NCI-H2171 (cell line): ENCODE results near the gene MAD2L1.
"Not testable (repeated sequence)": the region's sequence is repeated elsewhere in the genome, so short reads cannot be mapped to it uniquely, and the experiment has no call there.

ENCODE experiments used
- DNase-seq: peaks from one replicate; lab custom pipeline; 2025; lab: John Stamatoyannopoulos, UW

MAD2L1 gene

GRCh38 chr4:120066517-120067340, at the start of gene MAD2L1:
Gene MAD2L1 (minus strand): TSS chr4:120066848. CDS start chr4:120066734, 114 bp downstream.
- DNase-seq: peak; percentile 84

GRCh38 chr4:120111745-120112144, 45.1 kb upstream of the MAD2L1 start:
- no peak for DNase-seq

GRCh38 chr4:120109406-120109805, 42.8 kb upstream of the MAD2L1 start:
- DNase-seq: no peak

- DNase-seq: no peak
These were observed 38.8 kb upstream of the MAD2L1 start for GRCh38 chr4:120105472-120105871.

GRCh38 chr4:120096508-120097297, 30.1 kb upstream of the MAD2L1 start:
- DNase-seq: no peak

GRCh38 chr4:120088507-120088906, 21.9 kb upstream of the MAD2L1 start:
- DNase-seq: no peak

- not testable (repeated sequence) for DNase-seq
These were observed 21.4 kb upstream of the MAD2L1 start for GRCh38 chr4:120088066-120088465.

- no peak for DNase-seq
These were observed 19.1 kb upstream of the MAD2L1 start for GRCh38 chr4:120085705-120086104.

GRCh38 chr4:120084327-120084726, 17.7 kb upstream of the MAD2L1 start:
- no peak for DNase-seq

- DNase-seq: no peak
These were observed 16.5 kb upstream of the MAD2L1 start for GRCh38 chr4:120083152-120083551.

GRCh38 chr4:120082251-120082650, 15.6 kb upstream of the MAD2L1 start:
- DNase-seq: no peak

GRCh38 chr4:120081726-120082125, 15.1 kb upstream of the MAD2L1 start:
- no peak for DNase-seq

GRCh38 chr4:120080533-120080932, 13.9 kb upstream of the MAD2L1 start:
- no peak for DNase-seq

GRCh38 chr4:120079839-120080520, 13.3 kb upstream of the MAD2L1 start:
- no peak for DNase-seq

- DNase-seq: no peak
These were observed 11.6 kb upstream of the MAD2L1 start for GRCh38 chr4:120078216-120078615.

GRCh38 chr4:120071192-120071795, 4.6 kb upstream of the MAD2L1 start:
- no peak for DNase-seq

GRCh38 chr4:120070196-120070595, 3.5 kb upstream of the MAD2L1 start:
- no peak for DNase-seq

- no peak for DNase-seq
These were observed 603 bp downstream of the MAD2L1 start for GRCh38 chr4:120065974-120066516.

- no peak for DNase-seq
These were observed 1.8 kb downstream of the MAD2L1 start for GRCh38 chr4:120064887-120065286.

- DNase-seq: not testable (repeated sequence)
These were observed 2.9 kb downstream of the MAD2L1 start for GRCh38 chr4:120063711-120064110.

- DNase-seq: no peak
These were observed 3.9 kb downstream of the MAD2L1 start for GRCh38 chr4:120062663-120063195.

- DNase-seq: no peak
These were observed 7.6 kb downstream of the MAD2L1 start for GRCh38 chr4:120059036-120059435.
